Right lobe of liver (tissue), 4 donors: ENCODE measurements around the gene CHMP4B.

Experiments
- POLR2A ChIP-seq: fragments of 450-650 bp; IDR thresholded peaks from one replicate; pipeline ENCODE4 v1.6.1; 2017; ENCODE audit warnings: antibody characterized with exemption, mild to moderate bottlenecking
- TF ChIP-seq, protein P1 (sequence below), 4 donors: fragments of 200-600 bp in 3 of 4; fragments of 450-650 bp in 1 of 4; IDR thresholded peaks; one replicate each; pipeline versions ENCODE4 v1.5.1 to v1.8.0; 2016 to 2022; ENCODE audit warnings: antibody characterized with exemption in 4 of 4, mild to moderate bottlenecking in 2 of 4
- donor health status: DM: no; HTN: no; CAD: no.
- donor health status: DM: no; HTN: no; CAD: no.
- donor health status: DM: no; HTN: yes; CAD: no.

DNA sequence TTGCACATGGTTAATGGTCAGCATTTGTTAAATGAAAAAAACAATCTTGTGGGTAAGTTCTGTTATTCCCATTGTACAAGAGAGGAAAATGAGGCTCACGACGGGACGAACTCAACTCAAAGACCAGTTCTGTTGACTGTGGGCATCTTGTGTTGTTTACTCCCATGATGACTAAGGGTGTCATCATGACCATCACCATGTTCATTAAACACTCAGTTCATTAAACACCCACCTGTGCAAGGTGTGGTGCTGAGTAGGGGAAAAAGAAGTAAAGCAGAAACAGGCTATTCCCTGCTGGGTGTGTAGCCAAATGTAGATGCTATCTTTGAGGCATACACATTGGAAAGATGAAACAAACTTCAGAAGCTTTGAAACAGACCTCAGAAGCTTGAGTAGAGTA lies 4.5 kb downstream of the CHMP4B start:
- TF ChIP-seq, protein P1, sequence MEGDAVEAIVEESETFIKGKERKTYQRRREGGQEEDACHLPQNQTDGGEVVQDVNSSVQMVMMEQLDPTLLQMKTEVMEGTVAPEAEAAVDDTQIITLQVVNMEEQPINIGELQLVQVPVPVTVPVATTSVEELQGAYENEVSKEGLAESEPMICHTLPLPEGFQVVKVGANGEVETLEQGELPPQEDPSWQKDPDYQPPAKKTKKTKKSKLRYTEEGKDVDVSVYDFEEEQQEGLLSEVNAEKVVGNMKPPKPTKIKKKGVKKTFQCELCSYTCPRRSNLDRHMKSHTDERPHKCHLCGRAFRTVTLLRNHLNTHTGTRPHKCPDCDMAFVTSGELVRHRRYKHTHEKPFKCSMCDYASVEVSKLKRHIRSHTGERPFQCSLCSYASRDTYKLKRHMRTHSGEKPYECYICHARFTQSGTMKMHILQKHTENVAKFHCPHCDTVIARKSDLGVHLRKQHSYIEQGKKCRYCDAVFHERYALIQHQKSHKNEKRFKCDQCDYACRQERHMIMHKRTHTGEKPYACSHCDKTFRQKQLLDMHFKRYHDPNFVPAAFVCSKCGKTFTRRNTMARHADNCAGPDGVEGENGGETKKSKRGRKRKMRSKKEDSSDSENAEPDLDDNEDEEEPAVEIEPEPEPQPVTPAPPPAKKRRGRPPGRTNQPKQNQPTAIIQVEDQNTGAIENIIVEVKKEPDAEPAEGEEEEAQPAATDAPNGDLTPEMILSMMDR (IDR thresholded peaks at IDR 0.05), result no peak
- TF ChIP-seq POLR2A, result no peak
